T-helper 1 cell (primary cell): ENCODE data around the gene C12orf60.
A peak's percentile ranks its signal among the peaks of the same experiment; 100 is the strongest.

Experiments
- DNase-seq, 5 donors: peaks; one replicate each; pipeline ENCODE4 v3.0.0-alpha.2; 2012 to 2020

The C12orf60 gene

GRCh38 chr12:14776236-14776961, 27.1 kb upstream of the C12orf60 start:
- peak in 1 of 5 donors; percentile 22 for DNase-seq

- no peak for DNase-seq
Measured at GRCh38 chr12:14777271-14777670, 26.2 kb upstream of the C12orf60 start.

DNA sequence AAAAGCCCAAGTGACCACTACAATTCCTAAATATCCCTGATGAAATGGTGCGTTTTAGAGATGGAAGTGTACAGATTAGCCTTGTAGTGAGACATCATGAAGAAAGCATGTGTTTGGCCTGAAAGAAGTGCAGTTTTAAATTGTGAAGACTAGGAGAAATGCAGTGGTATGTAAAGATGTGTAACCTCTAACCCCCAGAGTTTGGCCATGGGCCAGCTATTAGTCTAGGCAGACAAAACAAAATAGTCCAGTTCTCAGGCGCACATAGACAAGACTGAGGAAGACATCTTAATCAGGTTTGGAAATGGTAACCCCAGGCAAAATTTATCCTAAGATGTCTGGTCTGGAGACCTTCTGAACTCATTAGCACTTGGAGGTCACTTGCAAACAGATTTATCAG, 23.6 kb upstream of the C12orf60 start:
- no peak for DNase-seq

- DNase-seq, result no peak
Measured at GRCh38 chr12:14780859-14781258, 22.6 kb upstream of the C12orf60 start.

DNA sequence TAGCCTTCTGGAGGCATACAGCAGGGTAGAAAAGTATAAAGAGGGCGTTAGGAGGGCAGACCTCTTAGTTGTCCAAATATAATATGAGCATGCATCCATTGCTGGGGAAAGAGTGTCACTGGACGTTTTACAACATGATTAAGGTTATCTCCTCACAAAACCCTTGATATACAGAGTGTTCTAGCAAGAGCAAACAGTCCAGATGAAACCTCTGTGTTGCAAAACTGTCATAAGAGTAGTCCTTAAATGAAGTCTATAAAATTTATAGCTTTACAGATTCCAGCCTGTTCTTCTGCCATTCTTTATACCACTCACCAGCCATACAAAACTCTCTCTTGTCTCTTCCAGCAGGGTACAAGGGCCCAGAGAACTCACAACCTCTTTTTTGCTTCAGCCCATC, 21.9 kb upstream of the C12orf60 start:
- DNase-seq, result no peak

GRCh38 chr12:14782756-14783155, 20.7 kb upstream of the C12orf60 start:
- DNase-seq, result no peak

DNA sequence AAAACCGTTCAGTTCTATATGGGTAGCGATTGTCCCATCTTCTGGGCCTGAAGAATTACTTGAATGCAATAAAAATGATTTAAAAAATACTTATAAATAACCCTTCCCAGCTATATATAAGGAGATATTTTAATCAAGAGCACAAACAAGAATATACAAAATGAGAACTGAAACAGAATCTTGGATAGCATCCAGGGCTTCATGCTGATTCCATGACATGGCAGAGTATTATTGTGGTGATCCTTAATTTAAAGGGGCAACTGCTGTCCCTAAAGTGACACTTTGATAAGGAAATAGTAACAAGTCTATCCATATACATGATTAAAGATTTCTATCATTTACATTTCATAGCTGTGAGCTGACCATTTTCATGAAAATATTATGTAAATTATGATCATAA, 19.0 kb upstream of the C12orf60 start:
- no peak for DNase-seq

- no peak for DNase-seq
Measured at GRCh38 chr12:14785568-14785967, 17.9 kb upstream of the C12orf60 start.

DNA sequence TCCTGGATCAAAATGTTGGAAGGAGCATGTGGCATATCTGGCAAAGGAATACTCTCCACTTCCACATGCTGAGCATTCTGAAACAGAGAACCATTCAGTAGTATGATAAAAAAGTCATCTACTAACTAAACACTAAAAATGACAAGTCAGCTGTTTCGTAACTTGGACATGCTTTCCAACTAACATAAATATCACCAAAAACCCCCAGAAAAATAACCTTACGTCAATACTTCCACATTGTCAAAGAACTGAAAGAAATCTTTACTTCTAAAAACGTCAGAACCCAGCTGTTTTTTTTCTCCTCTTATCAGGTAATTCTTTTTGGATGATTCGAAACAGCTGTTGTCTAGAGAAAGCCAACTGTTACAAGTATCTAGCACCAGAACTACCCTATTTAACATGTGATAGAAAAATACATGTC, 8.4 kb upstream of the C12orf60 start:
- DNase-seq, result no peak

DNA sequence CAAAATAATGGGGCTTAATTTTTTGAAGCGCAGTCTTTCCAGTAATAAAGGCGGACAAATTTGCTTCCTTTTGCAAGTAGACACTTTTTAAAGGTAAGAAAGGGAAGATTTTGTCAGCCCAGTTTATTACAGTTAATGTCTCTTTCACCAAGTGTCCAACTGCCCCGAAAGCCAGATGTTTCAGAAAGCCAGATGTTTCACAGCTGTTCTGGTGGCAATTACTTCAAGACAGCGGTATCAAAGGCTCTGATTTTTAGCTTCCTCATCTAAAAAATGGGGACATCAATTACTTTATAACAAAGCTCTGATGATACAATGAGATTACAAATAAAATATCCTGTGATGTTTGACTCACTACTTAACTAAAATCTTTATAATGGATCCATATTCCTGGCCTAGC, 1.2 kb upstream of the C12orf60 start:
- no peak for DNase-seq

DNA sequence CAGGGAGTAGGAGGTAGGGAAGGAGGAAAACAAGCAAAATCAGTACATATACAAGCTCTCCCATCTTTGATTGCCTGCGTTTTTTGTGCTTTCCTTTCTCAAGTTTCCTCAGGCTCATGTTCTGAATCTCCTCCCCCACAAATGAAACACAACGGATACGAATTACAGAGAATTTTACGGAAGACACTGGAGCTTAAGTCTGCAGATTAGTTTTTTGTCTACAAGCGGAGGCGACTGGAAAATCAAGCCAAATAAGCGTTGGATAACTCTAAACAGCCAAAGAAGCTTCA, 804 bp upstream of the C12orf60 start:
- no peak for DNase-seq

GRCh38 chr12:14803830-14804160, 325 bp downstream of the C12orf60 start:
- no peak for DNase-seq

DNA sequence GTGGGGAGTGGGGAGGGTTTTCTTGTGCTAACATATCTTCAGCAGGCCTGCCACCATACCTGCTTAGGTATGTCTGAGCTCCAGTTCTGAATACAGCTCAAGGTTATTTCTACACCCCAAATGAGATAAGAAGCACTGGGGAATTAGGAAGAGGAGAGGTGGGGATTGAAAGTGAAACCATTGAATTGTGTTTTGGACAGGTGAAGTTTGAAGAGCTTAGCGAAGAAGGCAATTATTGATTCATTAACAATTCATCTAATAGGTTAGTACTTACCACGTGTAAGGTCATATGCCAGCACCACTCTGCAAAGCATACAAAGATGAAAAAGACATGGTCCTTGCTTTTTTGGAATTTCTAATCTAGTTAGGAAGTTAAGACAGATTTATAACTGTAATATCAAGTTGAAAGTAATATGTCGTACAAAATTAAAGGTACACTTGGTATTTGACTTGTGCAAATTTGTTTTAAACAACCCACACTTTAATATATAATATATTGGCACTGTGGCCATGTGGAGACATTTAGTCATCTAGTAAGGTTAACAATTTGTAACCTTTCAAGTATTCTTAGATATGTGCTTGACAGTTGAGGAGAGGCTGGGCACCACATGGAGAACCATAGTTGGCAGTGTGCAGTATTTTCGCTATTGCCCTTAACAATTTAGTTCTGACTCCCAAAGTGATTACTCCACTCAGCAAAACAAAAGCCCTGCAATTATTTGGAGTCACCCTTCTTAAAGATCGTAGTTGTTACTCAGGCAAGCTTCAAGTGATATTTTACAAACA, 6.9 kb downstream of the C12orf60 start:
- no peak for DNase-seq

DNA sequence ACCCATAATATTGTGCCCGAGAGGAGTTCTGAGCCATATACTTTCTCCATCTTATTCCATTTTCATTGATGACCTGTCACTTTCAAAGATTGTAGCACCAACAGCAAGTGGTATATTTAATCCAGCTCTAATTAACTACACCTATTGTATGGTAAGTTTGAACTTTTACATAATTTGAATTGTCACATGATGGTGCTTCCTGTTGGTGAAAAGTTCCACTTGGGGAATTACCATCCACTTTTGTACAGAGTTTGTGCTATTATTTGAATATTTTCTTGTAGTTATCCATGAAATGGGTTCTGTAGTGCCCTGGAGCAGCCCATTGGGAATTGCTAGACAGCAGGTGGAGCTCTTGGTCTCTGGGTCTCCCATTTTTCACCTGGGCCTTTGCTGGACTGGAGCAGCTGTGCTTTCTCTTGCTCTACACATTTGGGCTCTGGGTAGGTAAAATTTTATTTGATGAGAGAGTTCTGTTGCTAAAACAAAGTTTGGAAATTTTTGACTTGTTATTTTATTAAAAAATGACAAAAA, 7.5 kb downstream of the C12orf60 start:
- no peak for DNase-seq

DNA sequence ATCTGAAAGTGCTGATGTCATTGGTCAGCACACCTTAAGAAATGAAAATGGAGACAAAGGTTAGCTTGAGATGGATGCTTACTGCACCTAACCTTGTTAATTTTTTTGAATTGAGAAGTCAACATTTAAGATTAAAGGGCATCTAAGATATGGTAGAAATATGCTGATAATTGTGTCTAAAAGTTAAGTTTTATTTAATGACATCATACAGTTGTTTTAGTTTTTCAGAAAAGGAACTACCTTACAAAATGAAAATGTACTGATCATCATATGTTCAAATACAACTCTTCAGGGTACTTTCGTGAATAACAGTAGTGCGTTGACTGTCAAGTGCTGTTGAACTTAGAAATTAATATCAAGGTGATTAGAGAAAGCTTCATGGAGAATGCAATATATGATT, 8.0 kb downstream of the C12orf60 start:
- DNase-seq, result no peak

DNA sequence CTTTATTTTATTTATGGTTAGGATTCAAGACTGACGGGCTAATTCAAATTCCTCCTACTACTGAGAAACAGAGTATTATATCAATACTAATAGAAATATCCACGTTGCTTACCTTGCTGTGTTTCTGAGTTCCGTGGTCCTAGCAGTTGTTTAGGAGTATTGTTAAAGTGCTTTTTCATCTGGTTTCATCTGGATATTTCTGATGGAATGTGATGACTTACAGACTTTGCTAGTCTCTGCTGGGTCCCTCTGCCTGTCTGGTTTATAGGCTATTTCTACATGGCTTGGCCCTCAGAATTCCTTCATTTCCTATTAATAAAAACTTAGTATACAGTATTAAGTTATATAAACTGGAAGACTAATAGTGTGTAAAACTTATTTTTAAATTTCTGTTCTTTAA, 10.5 kb downstream of the C12orf60 start, which contains the start of gene SMCO3:
Gene SMCO3 (minus strand): TSS at position 169 of the 400 bp plus-strand sequence. CDS start 7,502 bp downstream, outside the sequence.
- no peak for DNase-seq

DNA sequence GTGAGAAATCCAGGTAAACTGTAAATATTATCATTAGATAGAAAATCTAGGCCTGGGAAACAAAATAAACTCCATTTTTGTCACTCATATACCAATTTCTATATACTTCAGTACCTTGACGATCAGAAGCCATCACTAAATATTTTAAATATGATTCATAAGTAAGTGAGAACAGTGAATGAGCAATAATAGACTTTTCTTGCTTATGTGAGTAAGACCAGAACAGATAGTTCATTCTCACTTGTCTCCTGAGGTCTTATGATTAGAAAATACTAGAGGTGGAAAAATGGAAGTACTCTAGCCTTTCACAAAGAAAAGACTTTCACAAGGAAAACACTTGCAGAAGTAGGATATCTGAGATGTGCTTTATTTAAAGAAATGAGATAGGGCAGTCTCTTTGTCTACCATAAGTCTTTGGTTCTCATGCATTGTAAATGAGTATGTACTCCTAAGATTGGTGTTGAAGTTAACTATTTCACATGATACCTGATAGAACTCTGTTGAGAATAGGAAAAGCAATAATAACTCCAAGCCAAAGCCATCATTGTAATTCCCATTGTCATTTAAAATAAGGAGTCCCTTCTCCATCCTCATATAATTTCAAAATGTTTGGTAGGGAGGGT, 20.7 kb downstream of the C12orf60 start:
- no peak for DNase-seq

- no peak for DNase-seq
Measured at GRCh38 chr12:14825256-14825655, 21.8 kb downstream of the C12orf60 start.

GRCh38 chr12:14826491-14826890, 23.0 kb downstream of the C12orf60 start:
- DNase-seq, result no peak

- DNase-seq, result no peak
Measured at GRCh38 chr12:14827043-14827442, 23.6 kb downstream of the C12orf60 start.

GRCh38 chr12:14828892-14829291, 25.4 kb downstream of the C12orf60 start:
- no peak for DNase-seq

- no peak for DNase-seq
Measured at GRCh38 chr12:14833336-14833735, 29.9 kb downstream of the C12orf60 start.

DNA sequence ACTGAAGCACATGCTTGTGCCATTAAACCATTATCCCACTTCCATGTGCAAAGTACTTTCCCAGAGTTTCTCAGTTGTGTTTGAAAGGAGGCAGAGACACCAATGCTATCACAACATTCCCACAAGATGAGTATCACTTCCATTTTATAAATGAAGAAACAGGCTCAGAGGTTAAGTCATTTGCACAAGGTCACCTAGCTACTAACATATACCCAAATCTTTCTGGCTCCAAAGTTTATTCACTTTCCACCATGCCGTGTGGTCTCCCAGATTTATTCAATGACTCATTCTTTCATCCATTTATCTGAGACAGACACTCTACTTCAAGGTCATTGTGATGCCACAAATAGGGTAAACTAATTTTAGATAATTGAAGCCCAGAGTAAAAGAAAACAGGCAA, 30.5 kb downstream of the C12orf60 start:
- no peak for DNase-seq

- no peak for DNase-seq
Measured at GRCh38 chr12:14834509-14834908, 31.0 kb downstream of the C12orf60 start.
